Stimulated activated CD4-positive, alpha-beta T cell treated with anti-CD3 and anti-CD28 coated beads, Interleukin-15, amount 100 ng/mL, for 24 hours (primary cell): ENCODE data around the gene TMEM208.

ENCODE experiments used
- DNase-seq: peaks from one replicate; pipeline ENCODE4 v3.0.0-alpha.2; 2020

Gene TMEM208

DNA sequence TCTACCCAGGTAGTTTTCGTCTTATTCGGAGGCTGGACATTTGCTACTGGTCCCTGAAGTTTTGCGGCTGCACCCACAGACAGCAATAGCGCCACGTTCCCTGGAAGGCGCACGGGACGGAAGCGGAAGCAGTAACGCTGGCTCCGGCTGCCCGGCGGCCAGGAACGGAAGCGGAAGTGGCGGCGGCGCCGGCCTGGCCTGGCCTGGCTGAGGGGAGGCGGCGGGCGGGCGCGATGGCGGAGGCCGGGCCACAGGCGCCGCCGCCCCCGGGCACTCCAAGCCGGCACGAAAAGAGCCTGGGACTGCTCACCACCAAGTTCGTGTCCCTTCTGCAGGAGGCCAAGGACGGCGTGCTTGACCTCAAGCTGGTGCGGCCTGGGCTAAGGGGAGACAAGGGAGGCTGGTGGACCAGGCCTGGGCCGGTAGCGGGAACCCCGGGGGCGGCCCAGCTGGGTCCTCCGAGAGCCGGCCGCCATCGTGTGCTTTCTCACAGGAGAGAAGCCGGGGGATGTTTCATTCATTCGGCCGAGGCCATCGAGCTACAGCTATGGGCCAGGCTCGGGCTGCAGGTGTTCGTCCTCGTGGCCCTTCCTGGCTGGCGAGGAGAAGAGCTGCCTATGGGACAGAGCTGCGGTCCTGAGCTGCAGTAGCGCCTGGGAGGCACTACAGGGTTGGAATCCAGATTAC is 34.8 kb upstream of the TMEM208 start, which contains the start of gene E2F4:
TSS of gene E2F4 (plus strand) at position 161 of the 687 bp plus-strand sequence. CDS start at position 234, 73 bp downstream.
- DNase-seq, result peak; percentile 93

DNA sequence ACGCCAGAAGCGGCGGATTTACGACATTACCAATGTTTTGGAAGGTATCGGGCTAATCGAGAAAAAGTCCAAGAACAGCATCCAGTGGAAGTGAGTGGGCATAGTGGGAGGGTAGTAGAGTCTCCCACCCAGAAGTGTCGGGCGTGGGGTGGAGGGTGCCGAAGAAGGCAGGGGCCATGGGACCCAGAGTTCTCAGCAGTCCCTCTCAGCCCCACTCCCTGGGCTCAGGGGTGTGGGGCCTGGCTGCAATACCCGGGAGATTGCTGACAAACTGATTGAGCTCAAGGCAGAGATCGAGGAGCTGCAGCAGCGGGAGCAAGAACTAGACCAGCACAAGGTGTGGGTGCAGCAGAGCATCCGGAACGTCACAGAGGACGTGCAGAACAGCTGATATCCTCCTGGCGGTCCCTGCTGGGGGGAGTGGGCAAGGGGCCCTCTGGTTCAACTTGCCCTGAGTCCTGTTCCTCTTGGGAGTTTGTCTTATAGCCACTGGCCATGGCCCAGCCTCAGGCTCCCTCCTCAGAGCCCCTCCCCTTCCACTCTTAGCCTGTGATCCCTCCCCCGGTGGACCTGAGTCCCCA is 34.1 kb upstream of the TMEM208 start:
- DNase-seq, result no peak

DNA sequence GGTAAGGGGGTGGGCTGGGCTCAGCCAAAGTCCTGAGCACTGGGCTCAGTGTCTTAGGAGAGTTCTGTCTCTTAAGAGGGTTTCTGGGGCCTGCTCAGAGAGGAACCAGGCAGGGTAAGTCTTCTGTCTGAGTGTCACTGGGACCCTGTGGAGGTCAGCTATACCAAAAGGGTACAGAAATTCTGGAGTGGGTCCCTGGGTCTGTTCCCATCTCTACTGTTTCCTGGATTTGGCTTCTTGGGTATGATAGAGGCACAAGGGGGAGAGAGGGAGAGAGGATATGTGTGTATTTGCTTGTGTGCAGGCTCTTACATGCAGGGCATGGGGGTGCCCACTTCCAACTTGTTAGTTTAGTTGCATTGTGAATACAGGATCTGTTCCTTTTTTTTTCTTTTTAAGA is 33.4 kb upstream of the TMEM208 start:
- DNase-seq, result no peak

DNA sequence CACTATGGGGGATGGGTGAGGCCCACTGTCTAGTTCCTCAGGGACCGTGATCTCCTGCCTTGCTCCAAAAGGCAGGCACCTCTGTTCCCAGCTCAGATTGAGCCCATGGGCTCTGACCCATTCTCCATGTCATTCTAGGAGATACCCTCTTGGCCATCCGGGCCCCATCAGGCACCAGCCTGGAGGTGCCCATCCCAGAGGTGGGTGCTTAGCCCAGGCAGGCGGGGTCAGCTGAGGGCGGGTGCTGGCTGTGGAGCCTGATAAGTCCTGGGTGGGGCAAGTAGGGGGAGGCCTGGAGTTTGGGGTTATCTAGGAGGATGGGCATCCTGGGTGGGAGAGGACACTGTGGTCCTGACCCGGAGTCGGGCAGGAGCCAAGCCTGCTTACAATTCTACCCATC is 32.7 kb upstream of the TMEM208 start:
- no peak for DNase-seq

- no peak for DNase-seq
Observed at GRCh38 chr16:67195676-67196075, 31.3 kb upstream of the TMEM208 start.

- DNase-seq, result no peak
Observed at GRCh38 chr16:67196881-67197280, 30.0 kb upstream of the TMEM208 start.

DNA sequence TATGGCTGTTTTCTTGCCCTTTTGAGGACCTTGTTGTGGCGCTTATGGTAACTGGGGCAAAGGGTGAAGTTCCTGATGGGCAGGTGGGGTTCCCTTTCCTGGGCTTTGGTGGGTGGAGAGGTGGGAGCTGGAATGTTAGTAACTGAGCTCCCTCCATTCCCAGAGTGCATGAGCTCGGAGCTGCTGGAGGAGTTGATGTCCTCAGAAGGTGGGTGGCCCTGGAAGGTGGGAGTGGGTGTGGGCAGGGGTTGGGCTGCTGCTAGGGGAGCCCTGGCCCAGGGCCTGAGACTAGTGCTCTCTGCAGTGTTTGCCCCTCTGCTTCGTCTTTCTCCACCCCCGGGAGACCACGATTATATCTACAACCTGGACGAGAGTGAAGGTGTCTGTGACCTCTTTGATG is 29.2 kb upstream of the TMEM208 start:
- DNase-seq, result no peak

- peak; percentile 44 for DNase-seq
Observed at GRCh38 chr16:67198238-67198734, 28.6 kb upstream of the TMEM208 start.

- no peak for DNase-seq
Observed at GRCh38 chr16:67199011-67199807, 27.7 kb upstream of the TMEM208 start, which contains the start of gene ELMO3. ELMO3 (plus strand) TSS chr16:67199131; CDS start chr16:67199327, 196 bp downstream.

- DNase-seq, result no peak
Observed at GRCh38 chr16:67199808-67200198, 27.1 kb upstream of the TMEM208 start.

DNA sequence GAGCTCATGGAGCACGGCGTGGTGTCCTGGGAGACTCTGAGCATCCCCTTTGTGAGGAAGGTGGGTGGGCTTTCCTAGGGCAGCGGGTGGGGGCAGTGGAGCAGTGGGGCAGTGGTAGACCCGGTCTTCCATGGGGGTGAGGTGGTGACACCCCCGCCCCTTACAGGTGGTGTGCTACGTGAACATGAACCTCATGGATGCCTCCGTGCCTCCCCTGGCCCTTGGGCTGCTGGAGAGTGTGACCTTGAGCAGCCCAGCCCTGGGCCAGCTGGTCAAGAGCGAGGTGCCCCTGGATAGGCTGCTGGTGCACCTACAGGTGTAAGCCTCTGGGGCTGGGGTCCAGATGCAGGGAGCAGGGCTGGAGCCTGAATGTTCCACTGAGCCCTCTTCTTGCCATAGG is 26.4 kb upstream of the TMEM208 start:
- DNase-seq, result no peak

GRCh38 chr16:67201411-67202345 is 25.3 kb upstream of the TMEM208 start:
- DNase-seq, result no peak

DNA sequence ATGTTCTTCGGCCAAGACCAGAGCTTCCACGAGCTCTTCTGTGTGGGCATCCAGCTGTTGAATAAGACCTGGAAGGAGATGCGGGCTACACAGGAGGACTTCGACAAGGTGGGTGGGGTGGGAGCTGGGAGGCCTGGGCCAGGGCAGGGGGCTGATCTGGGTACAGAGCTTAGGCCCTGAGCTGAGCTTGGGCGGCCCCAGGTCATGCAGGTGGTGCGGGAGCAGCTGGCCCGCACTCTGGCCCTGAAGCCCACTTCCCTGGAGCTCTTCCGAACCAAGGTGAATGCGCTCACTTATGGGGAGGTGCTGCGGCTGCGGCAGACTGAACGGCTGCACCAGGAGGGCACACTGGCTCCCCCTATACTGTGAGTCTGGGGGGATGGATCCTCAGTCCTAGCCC is 24.5 kb upstream of the TMEM208 start:
- DNase-seq, result no peak

- DNase-seq, result no peak
Observed at GRCh38 chr16:67202956-67203493, 23.9 kb upstream of the TMEM208 start.

- no peak for DNase-seq
Observed at GRCh38 chr16:67204076-67204475, 22.9 kb upstream of the TMEM208 start.

- no peak for DNase-seq
Observed at GRCh38 chr16:67206129-67206837, 20.6 kb upstream of the TMEM208 start.

- DNase-seq, result no peak
Observed at GRCh38 chr16:67206838-67207248, 20.1 kb upstream of the TMEM208 start.

- no peak for DNase-seq
Observed at GRCh38 chr16:67207249-67208091, 19.5 kb upstream of the TMEM208 start.

- no peak for DNase-seq
Observed at GRCh38 chr16:67208154-67208896, 18.6 kb upstream of the TMEM208 start.

DNA sequence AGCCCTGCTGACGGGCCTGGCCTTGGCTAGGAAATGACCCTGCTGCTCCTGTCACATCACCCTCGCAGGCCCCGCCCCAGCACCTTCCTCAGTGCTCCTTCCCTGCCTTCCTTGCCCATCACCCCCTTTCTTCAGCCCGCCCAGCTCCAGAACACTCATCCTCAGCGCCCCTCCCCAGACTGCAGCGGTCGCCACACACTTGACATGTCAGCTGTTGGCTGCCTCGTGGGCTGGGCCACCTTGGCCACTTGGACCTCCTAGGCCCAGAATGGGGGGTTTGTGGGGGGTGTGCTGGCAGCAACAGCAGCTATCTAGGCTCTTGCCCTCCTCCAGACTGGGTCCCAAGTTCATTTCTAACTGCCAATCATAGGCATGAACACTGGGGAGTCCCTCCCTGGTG is 17.4 kb upstream of the TMEM208 start:
- DNase-seq, result no peak
